Limb (tissue), 2 donors: ENCODE measurements around the gene RAPGEF3.

ENCODE experiments used
- DNase-seq, 2 donors: peaks; one replicate each; pipeline ENCODE4 v3.0.0-alpha.2; 2016; ENCODE audit errors: extremely low spot score in 2 of 2

Gene RAPGEF3

GRCh38 chr12:47725893-47726292, 32.8 kb downstream of the RAPGEF3 start:
- no peak for DNase-seq

DNA sequence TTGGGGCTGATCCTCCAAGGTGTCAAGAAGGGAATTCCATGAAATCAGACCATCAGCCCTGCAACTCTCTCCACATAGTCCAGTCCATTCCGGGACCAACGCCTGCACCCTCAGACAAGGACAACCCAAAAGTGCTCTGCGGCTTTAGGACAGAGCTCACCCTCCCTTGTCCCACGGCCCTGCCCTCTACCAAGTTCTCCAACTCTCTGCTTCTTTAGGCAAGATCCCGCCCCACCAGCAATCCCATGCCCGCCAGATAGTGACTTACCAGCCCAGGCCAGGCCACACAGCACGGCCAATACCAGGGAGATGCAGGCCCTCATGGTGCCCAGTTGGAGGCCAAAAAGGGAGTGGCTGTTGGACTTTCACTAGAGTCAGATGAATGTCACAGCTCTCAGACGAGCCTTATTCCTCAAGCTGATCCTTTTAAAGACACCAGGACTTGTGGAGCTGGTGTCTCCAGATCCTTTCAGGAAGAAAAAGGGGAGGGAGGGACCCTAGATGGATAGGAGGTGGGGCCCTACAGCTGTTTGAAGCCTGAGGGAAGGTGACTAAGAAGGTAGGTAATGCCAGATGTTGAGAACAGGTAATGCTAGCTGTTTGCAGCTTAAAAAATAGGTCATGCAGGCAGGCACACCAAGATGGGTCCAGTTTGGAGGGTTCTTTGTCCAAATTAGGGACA, 33.4 kb downstream of the RAPGEF3 start, which contains the start of gene ENDOU:
Gene ENDOU (minus strand): TSS at position 400 of the 682 bp plus-strand sequence. CDS start 77 bp downstream, at position 323.
- no peak for DNase-seq

DNA sequence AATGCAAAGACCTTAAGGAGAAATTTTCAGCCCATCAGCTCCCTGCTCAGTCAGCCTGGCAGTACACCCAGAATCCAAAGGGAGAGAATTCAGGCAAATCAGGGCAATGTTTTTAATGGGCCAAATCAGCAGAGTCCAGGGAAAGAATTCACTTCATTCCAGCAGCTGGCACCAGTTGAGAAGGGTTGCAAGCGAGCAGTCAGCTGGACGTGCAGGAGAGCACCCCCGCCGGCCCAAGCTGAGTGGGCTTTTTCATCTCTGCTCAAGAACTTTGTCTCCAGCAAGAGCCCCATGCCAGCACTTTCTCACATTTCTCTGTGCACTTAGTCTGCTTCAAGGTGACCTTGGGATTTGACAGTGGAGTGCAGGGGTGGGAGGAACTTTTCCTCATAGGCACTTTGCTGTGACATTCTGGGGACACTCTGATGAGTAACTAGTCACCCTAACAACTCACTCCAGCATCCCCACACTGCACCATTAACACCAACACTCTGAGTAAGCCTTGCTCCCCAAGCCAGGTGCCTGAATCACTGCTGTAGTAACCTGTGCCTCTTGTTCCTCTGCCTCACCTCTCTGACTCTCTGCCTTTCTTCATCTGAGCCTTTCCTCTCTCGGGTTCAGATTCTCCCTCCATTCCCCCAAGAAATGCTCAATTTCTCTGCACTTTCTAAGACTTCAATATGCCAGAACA, 35.6 kb downstream of the RAPGEF3 start:
- DNase-seq = no peak

- DNase-seq = peak in 1 of 2 donors; percentile 11
Measured at GRCh38 chr12:47722136-47722834, 36.4 kb downstream of the RAPGEF3 start.

DNA sequence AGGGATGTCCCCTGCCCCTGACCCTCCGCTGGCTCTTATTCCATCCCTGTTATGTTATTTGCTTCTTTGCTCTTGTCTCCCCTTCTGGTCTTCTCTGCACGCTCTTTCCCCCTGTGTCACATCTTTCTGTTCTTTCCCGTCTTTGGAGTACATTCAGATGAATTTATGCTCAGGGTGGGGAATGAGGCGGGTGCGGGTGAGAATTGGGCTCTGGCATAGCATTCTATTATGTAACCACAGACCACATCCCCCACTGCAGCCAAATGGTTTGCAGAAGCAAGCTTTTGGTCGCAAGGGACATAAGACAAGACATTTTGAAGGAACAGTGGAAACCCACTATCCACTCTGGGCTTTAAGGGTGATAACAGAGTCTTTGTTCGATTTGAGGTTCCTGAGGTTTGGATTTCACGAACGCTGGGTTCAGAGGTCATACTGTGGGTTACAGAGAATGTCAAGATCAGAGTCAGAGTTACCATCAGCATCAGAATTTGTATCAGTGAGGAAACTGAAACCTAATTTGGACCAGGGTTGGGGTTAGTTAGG, 37.2 kb downstream of the RAPGEF3 start:
- DNase-seq = peak in 1 of 2 donors; percentile 16

DNA sequence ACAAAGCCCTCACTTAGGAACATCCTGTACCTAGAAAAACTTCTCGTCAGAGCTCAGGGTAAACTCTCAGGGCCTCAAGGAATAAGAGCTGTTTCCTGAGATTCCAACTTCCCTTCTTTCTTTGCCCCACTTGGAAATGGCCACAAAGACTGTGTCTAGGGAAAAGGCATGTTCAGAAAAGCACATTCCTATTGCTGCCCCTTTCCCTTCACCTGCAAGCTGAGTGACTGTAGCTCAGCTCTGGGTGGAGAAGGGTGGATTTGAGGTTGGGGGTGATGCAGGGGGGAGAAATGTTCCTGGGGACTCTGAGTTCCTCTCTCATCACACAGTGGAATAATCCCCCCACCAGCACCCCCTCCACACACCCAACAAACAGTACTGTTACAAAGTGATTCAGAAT, 40.1 kb downstream of the RAPGEF3 start:
- no peak for DNase-seq

DNA sequence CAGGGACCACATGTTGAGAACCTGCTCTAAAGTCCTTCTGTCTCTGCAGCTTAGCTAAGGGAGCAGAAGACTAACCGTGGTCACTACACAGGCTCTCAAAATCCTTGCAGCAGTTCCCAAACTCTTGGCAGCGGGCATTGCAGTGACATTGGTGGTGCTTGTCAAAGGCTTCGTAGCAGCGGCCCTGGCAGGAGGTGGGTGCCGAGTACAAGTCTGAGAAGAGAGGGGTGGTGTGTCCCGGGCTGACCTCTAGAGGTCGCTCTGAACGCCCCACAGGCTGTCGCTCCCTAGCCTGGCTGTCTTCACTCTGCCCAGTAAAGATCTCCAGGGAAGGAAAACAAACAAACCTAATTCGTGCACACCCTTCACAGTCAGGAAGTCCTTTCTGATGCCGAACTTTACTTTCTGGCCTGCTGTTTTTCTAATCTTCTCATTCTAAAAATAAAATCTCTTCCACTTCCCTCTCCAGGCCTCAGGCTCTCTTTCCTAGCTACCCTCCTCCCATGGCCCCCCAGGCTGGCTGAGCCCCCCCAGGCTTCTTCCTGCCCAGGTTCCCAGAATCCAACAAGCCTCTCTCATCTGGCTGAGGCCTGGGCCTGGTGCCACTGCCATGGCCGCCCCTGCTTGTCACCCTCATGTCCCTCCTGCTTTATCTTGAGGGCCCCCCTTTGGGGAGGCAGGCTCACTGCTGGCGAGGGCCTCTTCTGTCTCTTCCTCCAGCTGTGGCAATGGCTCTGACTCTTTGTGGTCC, 41.1 kb downstream of the RAPGEF3 start:
- peak; percentile 77 to 81 for DNase-seq

DNA sequence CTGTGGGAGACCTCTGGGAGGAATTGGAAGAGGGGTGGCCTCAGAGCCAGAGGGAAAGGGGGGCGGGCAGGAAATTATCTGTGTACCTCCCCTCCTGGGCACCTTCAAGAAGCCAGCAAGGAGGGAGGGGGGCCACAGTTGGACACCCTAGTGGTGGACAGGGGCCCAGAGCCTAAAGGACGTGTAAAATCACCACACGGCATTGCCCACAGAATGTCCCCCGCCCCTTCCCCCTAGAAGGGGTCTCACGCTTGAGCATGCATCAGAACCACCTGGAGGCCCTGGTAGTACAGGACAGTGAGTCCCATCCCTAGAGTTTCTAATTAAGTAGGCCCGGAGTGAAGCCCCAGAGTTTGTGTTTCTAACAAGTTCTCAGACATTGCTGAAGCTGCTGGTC, 41.6 kb downstream of the RAPGEF3 start:
- no peak for DNase-seq

- no peak for DNase-seq
Measured at GRCh38 chr12:47715877-47716548, 42.7 kb downstream of the RAPGEF3 start.

GRCh38 chr12:47715393-47715876, 43.2 kb downstream of the RAPGEF3 start:
- peak; percentile 68 to 83 for DNase-seq

GRCh38 chr12:47714826-47715386, 43.8 kb downstream of the RAPGEF3 start:
- no peak for DNase-seq

- no peak for DNase-seq
Measured at GRCh38 chr12:47712171-47712570, 46.5 kb downstream of the RAPGEF3 start.

- no peak for DNase-seq
Measured at GRCh38 chr12:47711448-47711847, 47.2 kb downstream of the RAPGEF3 start.

GRCh38 chr12:47710278-47710677, 48.4 kb downstream of the RAPGEF3 start:
- DNase-seq = no peak

- DNase-seq = no peak
Measured at GRCh38 chr12:47709671-47710070, 49.0 kb downstream of the RAPGEF3 start.

GRCh38 chr12:47709237-47709636, 49.4 kb downstream of the RAPGEF3 start:
- DNase-seq = no peak

DNA sequence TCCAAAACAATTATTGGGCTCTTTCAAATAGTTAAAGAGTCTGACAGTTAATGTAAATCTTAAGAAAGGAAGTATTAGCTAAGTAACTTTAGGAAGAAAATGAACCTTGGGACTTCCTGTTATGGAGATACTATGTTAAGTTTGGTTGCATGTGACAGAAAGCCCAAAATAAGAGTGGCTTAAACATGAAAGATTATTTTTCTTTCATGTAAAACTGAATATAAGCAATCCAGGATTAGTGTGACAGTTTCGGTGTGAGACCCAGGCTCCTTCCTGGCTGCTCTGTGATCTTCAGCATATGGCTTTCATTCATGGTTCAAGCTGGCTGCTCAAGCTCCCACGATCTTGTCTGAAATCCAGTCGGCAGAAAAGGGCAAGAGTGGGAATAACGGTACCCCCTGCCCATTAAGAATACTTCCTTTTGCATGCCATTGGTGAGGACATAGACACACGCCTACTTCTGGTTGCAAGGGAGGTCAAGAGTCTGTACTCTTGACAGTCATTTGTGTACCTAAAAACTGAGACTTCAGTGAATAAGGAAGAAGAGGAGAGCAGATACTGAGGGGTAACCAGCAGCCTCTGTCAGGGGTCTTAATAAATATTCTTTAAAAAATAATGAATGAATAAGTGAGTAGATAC, 50.7 kb downstream of the RAPGEF3 start:
- DNase-seq = no peak

- DNase-seq = no peak
Measured at GRCh38 chr12:47707355-47707754, 51.3 kb downstream of the RAPGEF3 start.

- peak; percentile 92 to 96 for DNase-seq
Measured at GRCh38 chr12:47705566-47706425, 52.9 kb downstream of the RAPGEF3 start, which contains the start of gene RPAP3. Gene RPAP3 (minus strand): TSS chr12:47706030. CDS start chr12:47702840, 3,190 bp downstream.
